GM12892 (cell line): ENCODE results near the gene LMBR1.

Experiments
- POLR2A ChIP-seq: IDR thresholded peaks from 2 replicates; pipeline ENCODE4 v1.6.1; 2011; ENCODE audit warnings: low read depth, low read length, control low read depth
- POLR2AphosphoS5 ChIP-seq: IDR thresholded peaks from 2 replicates; pipeline ENCODE4 v1.6.1; 2011; ENCODE audit warnings: low read depth, low read length, control low read depth
- TAF1 ChIP-seq: IDR thresholded peaks from 2 replicates; pipeline ENCODE4 v1.6.1; 2011; ENCODE audit warnings: low read depth, mild to moderate bottlenecking, control low read depth, low read length, borderline replicate concordance

GRCh38 chr7:156791241-156791640, 101.7 kb downstream of the LMBR1 start:
- TF ChIP-seq POLR2AphosphoS5 (no peak), POLR2A (no peak), TAF1 (no peak)
